Measurements from ENCODE around the gene GLG1.

Gene GLG1

GRCh38 chr16:74580833-74581232, 26.1 kb downstream of the GLG1 start:
- DNase-seq (ENCODE audit: extremely low read depth, low read depth) = no peak
- TF ChIP-seq, protein P1, sequence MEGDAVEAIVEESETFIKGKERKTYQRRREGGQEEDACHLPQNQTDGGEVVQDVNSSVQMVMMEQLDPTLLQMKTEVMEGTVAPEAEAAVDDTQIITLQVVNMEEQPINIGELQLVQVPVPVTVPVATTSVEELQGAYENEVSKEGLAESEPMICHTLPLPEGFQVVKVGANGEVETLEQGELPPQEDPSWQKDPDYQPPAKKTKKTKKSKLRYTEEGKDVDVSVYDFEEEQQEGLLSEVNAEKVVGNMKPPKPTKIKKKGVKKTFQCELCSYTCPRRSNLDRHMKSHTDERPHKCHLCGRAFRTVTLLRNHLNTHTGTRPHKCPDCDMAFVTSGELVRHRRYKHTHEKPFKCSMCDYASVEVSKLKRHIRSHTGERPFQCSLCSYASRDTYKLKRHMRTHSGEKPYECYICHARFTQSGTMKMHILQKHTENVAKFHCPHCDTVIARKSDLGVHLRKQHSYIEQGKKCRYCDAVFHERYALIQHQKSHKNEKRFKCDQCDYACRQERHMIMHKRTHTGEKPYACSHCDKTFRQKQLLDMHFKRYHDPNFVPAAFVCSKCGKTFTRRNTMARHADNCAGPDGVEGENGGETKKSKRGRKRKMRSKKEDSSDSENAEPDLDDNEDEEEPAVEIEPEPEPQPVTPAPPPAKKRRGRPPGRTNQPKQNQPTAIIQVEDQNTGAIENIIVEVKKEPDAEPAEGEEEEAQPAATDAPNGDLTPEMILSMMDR (IDR thresholded peaks at IDR 0.05; ENCODE audit: low read depth, low read length) = no peak

- no peak for DNase-seq (ENCODE audit: extremely low read depth, low read depth)
- TF ChIP-seq, protein P1 (IDR thresholded peaks at IDR 0.05; ENCODE audit: low read depth, low read length) = no peak
These were observed 28.1 kb downstream of the GLG1 start for GRCh38 chr16:74578838-74579237.

DNA sequence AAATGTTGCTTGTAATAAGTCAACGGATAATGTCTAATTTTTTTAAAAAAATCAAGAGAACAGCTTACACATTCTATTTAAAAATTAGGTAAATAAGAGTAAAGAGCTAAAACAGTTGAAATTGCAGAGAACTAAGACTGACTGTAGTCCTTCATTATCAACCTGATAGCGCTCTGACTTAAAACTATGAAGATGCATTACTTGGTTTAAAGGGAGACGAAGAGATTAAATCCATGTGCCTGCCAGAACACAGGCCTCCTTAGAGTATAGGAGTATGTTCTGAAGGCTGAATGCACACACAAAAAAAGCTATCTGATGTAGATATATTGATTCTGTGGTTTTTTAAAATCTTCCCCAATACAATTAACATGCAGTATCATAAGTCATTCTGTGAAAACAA, 28.5 kb downstream of the GLG1 start:
- DNase-seq (ENCODE audit: extremely low read depth, low read depth) = no peak
- TF ChIP-seq, protein P1 (IDR thresholded peaks at IDR 0.05; ENCODE audit: low read depth, low read length) = no peak

- DNase-seq (ENCODE audit: extremely low read depth, low read depth) = no peak
- TF ChIP-seq, protein P1 (IDR thresholded peaks at IDR 0.05; ENCODE audit: low read depth, low read length) = no peak
These were observed 29.0 kb downstream of the GLG1 start for GRCh38 chr16:74577882-74578366.

DNA sequence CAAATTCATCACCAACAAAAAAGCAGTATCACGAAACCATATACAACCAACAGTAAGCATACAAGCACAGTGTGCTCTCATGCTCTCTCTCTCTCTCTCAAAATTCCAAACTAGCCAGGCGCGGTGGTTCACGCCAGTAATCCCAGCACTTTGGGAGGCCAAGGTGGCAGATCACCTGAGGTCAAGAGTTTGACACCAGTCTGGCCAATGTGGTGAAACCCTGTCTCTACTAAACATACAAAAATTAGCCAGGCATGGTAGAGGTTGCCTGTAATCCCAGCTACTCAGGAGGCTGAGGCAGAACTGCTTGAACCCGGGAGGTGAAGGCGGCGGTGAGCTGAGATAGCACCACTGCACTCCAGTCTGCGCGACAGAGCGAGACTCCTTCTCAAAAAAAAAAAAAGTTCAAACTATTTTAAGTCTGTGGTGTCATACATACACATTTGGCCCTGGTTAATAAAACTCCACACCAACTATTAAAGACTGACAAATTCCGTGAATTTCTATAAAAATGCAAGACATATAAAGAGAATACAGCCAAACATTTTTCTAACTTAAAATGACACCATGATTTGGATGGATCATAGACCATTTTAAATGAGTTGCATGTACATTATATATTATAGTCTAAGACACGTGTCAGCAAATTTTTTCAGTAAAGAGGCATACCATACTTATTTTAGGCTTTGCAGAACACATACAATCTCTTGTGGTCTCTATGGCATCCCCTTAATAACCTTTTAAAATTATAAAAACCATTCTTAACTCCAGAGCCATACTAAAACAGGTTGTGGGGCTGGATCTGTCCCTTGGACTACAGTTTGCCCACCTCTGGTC, 30.9 kb downstream of the GLG1 start:
- TF ChIP-seq, protein P1 (IDR thresholded peaks at IDR 0.05; ENCODE audit: low read depth, low read length) = no peak
- DNase-seq (ENCODE audit: extremely low read depth, low read depth) = no peak

GRCh38 chr16:74575175-74575806, 31.6 kb downstream of the GLG1 start:
- DNase-seq (ENCODE audit: extremely low read depth, low read depth) = no peak
- TF ChIP-seq, protein P1 (IDR thresholded peaks at IDR 0.05; ENCODE audit: low read depth, low read length) = no peak

GRCh38 chr16:74574146-74574545, 32.8 kb downstream of the GLG1 start:
- no peak for DNase-seq (ENCODE audit: extremely low read depth, low read depth)
- TF ChIP-seq, protein P1 (IDR thresholded peaks at IDR 0.05; ENCODE audit: low read depth, low read length) = no peak
